HL-60/S4 treated with retinoic acid at 250 ng/mL for 4 days and 3 days (cell line): ENCODE measurements around the gene CERS6.
"Not testable (repeated sequence)": the region's sequence is repeated elsewhere in the genome, so short reads cannot be mapped to it uniquely, and the experiment has no call there.

ENCODE experiments used
- in situ Hi-C: fragments of 300-500 bp; cut with MboI; formaldehyde crosslinking; loops from 2 replicates; pipeline ENCODE4 v1.7.0; 2022; ENCODE audit warnings: low sequenced_read_pairs

Gene CERS6

GRCh38 chr2:168496906-168497305, 40.8 kb downstream of the CERS6 start:
- in situ Hi-C loops = no loop called here

GRCh38 chr2:168499500-168499899, 43.4 kb downstream of the CERS6 start:
- in situ Hi-C loops = no loop called here

- in situ Hi-C loops = no loop called here
Measured at GRCh38 chr2:168500516-168500915, 44.4 kb downstream of the CERS6 start.

- in situ Hi-C loops = no loop called here
Measured at GRCh38 chr2:168501466-168502065, 45.5 kb downstream of the CERS6 start.

- in situ Hi-C loops = not testable (repeated sequence)
Measured at GRCh38 chr2:168502852-168503251, 46.8 kb downstream of the CERS6 start.

- in situ Hi-C loops = no loop called here
Measured at GRCh38 chr2:168503901-168504300, 47.8 kb downstream of the CERS6 start.

- in situ Hi-C loops = no loop called here
Measured at GRCh38 chr2:168504323-168504722, 48.3 kb downstream of the CERS6 start.

GRCh38 chr2:168510125-168510756, 54.2 kb downstream of the CERS6 start:
- in situ Hi-C loops = no loop called here

- in situ Hi-C loops = no loop called here
Measured at GRCh38 chr2:168514692-168515091, 58.6 kb downstream of the CERS6 start.

GRCh38 chr2:168515502-168515901, 59.4 kb downstream of the CERS6 start:
- in situ Hi-C loops = no loop called here

GRCh38 chr2:168517816-168518215, 61.7 kb downstream of the CERS6 start:
- in situ Hi-C loops = no loop called here

- in situ Hi-C loops = no loop called here
Measured at GRCh38 chr2:168518555-168519066, 62.5 kb downstream of the CERS6 start.

GRCh38 chr2:168519534-168520308, 63.6 kb downstream of the CERS6 start:
- in situ Hi-C loops = no loop called here

GRCh38 chr2:168521053-168521741, 65.1 kb downstream of the CERS6 start:
- in situ Hi-C loops = no loop called here

GRCh38 chr2:168522446-168522845, 66.4 kb downstream of the CERS6 start:
- in situ Hi-C loops = no loop called here

GRCh38 chr2:168524005-168524404, 67.9 kb downstream of the CERS6 start:
- in situ Hi-C loops = no loop called here

- in situ Hi-C loops = no loop called here
Measured at GRCh38 chr2:168525020-168525419, 68.9 kb downstream of the CERS6 start.

- in situ Hi-C loops = no loop called here
Measured at GRCh38 chr2:168525716-168526446, 69.8 kb downstream of the CERS6 start.

- in situ Hi-C loops = no loop called here
Measured at GRCh38 chr2:168526641-168527040, 70.6 kb downstream of the CERS6 start.

GRCh38 chr2:168528016-168528415, 71.9 kb downstream of the CERS6 start:
- in situ Hi-C loops = no loop called here

GRCh38 chr2:168528469-168528868, 72.4 kb downstream of the CERS6 start:
- in situ Hi-C loops = no loop called here
